Vagina (tissue), 2 donors: ENCODE results near the gene HMMR. TPM values are rescaled to one million over a fixed set of nuclear protein-coding genes. Genes with fewer than 3 reads are reported as not detected.

Source experiments
- DNase-seq, 2 donors: peaks; one replicate each; pipeline ENCODE4 v3.0.0-alpha.2; 2017; ENCODE audit errors: extremely low spot score in 2 of 2
- H3K27ac ChIP-seq: fragments of 200-600 bp; sonication (generic); one replicate; pipeline ENCODE4 v1.5.1; 2019
- H3K27me3 ChIP-seq: fragments of 200-600 bp; sonication (generic); one replicate; pipeline ENCODE4 v1.5.1; 2019
- H3K36me3 ChIP-seq, 2 donors: fragments of 200-600 bp; sonication (generic); one replicate each; pipeline ENCODE4 v1.5.1; 2017 to 2019
- H3K4me1 ChIP-seq: fragments of 200-600 bp; sonication (generic); one replicate; pipeline ENCODE4 v1.5.1; 2019
- H3K4me3 ChIP-seq, 2 donors: fragments of 200-600 bp; sonication (generic); 1 replicate in 1 of 2; 2 replicates in 1 of 2; pipeline ENCODE4 v1.5.1; 2016 to 2019
- H3K9me3 ChIP-seq: fragments of 200-600 bp; sonication (generic); one replicate; pipeline ENCODE4 v1.5.1; 2019
- POLR2A ChIP-seq, 2 donors: fragments of 450-650 bp; IDR thresholded peaks; one replicate each; pipeline ENCODE4 v1.6.1; 2017; ENCODE audit warnings: antibody characterized with exemption in 2 of 2, mild to moderate bottlenecking in 2 of 2, moderate library complexity in 2 of 2
- POLR2AphosphoS5 ChIP-seq, 2 donors: sonication (generic); formaldehyde crosslinking; IDR thresholded peaks; one replicate each; pipeline ENCODE4 v1.9.0; 2017; ENCODE audit warnings: antibody characterized with exemption in 2 of 2, mild to moderate bottlenecking in 2 of 2, low read depth in 1 of 2; ENCODE audit not compliant: insufficient read depth in 1 of 2
- intact Hi-C: fragments of 100-400 bp; cut with DNase I; formaldehyde crosslinking; loops from one replicate; pipeline ENCODE4 v1.15.1; 2023
- total RNA-seq: library from RNA; depleted of rRNA; stranded (reverse); fragments of >200 nt; gene quantifications from one replicate; pipeline ENCODE4 v1.2.3, GENCODE V29; 2016
- TF ChIP-seq, protein P1 (sequence below), 3 experiments: fragments of 450-650 bp in 2 of 3; fragments of 200-600 bp in 1 of 3; sonication (generic) in 1 of 3; IDR thresholded peaks; one replicate each; pipeline ENCODE4 v1.5.1; 2017 to 2019; ENCODE audit warnings: antibody characterized with exemption in 3 of 3, mild to moderate bottlenecking in 2 of 3, moderate library complexity in 2 of 3

Gene HMMR
- total RNA-seq, 1 donor from 2014 or later, result 9.3 TPM

- intact Hi-C loops, result no loop called here
- TF ChIP-seq, protein P1, sequence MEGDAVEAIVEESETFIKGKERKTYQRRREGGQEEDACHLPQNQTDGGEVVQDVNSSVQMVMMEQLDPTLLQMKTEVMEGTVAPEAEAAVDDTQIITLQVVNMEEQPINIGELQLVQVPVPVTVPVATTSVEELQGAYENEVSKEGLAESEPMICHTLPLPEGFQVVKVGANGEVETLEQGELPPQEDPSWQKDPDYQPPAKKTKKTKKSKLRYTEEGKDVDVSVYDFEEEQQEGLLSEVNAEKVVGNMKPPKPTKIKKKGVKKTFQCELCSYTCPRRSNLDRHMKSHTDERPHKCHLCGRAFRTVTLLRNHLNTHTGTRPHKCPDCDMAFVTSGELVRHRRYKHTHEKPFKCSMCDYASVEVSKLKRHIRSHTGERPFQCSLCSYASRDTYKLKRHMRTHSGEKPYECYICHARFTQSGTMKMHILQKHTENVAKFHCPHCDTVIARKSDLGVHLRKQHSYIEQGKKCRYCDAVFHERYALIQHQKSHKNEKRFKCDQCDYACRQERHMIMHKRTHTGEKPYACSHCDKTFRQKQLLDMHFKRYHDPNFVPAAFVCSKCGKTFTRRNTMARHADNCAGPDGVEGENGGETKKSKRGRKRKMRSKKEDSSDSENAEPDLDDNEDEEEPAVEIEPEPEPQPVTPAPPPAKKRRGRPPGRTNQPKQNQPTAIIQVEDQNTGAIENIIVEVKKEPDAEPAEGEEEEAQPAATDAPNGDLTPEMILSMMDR (IDR thresholded peaks at IDR 0.05), result no peak
- no peak for TF ChIP-seq POLR2AphosphoS5 (IDR thresholded peaks at IDR 0.05; ENCODE audit: insufficient read depth in 1 of 2, low read depth in 1 of 2)
- TF ChIP-seq POLR2A (IDR thresholded peaks at IDR 0.05), result no peak
- Histone ChIP-seq H3K36me3 (no peaks in the 10 kb centered on the region), H3K27ac (no peak overlapping the region), H3K27me3 (no peaks in the 10 kb centered on the region), H3K4me1 (no peaks in the 10 kb centered on the region), H3K9me3 (no peaks in the 10 kb centered on the region), H3K4me3 (no peak overlapping the region)
- no peak for DNase-seq
These were observed 18.5 kb downstream of the HMMR start for GRCh38 chr5:163478982-163479271.

- Histone ChIP-seq H3K4me1 (no peaks in the 10 kb centered on the region), H3K9me3 (no peaks in the 10 kb centered on the region), H3K4me3 (no peak overlapping the region), H3K36me3 (no peaks in the 10 kb centered on the region), H3K27me3 (no peaks in the 10 kb centered on the region), H3K27ac (no peak overlapping the region)
- TF ChIP-seq POLR2AphosphoS5 (IDR thresholded peaks at IDR 0.05; ENCODE audit: insufficient read depth in 1 of 2, low read depth in 1 of 2), result no peak
- no peak for TF ChIP-seq POLR2A (IDR thresholded peaks at IDR 0.05)
- TF ChIP-seq, protein P1 (IDR thresholded peaks at IDR 0.05), result no peak
- intact Hi-C loops, result no loop called here
- no peak for DNase-seq
These were observed 28.8 kb downstream of the HMMR start for GRCh38 chr5:163489055-163489744.

- TF ChIP-seq POLR2AphosphoS5 (IDR thresholded peaks at IDR 0.05; ENCODE audit: insufficient read depth in 1 of 2, low read depth in 1 of 2) (no peak), POLR2A (IDR thresholded peaks at IDR 0.05) (no peak)
- TF ChIP-seq, protein P1 (IDR thresholded peaks at IDR 0.05), result no peak
- no peak overlapping the region for H3K27ac ChIP-seq
- H3K27me3 ChIP-seq, result no peaks in the 10 kb centered on the region
- H3K4me1 ChIP-seq, result no peaks in the 10 kb centered on the region
- no peak overlapping the region for H3K4me3 ChIP-seq
- no peak for DNase-seq
- no peaks in the 10 kb centered on the region for H3K9me3 ChIP-seq
- no peaks in the 10 kb centered on the region for H3K36me3 ChIP-seq
- intact Hi-C loops, result no loop called here
These were observed 29.3 kb downstream of the HMMR start for GRCh38 chr5:163489745-163490075.

DNA sequence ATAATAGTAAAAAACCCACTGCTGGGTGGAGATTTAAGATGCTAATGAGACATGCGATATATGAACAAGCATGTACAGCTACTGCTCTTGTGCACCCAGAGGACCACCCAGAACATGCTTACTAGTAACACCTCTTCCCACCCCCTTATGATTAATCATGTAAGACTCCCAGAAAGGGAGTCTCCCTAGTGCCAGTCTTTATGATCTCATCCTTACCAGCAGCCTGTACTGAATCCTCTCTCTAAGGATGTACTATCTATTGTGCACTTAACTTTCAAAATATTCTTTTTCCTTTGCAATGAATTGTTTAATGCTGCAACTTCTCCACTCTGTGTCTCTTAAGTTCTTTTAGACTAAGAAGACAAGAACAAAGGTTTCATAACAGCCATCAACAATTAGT lies 35.9 kb downstream of the HMMR start:
- intact Hi-C loops, result no loop called here
- H3K36me3 ChIP-seq, result no peaks in the 10 kb centered on the region
- no peak overlapping the region for H3K27ac ChIP-seq
- H3K27me3 ChIP-seq, result no peaks in the 10 kb centered on the region
- no peaks in the 10 kb centered on the region for H3K9me3 ChIP-seq
- DNase-seq, result no peak
- TF ChIP-seq POLR2AphosphoS5 (IDR thresholded peaks at IDR 0.05; ENCODE audit: insufficient read depth in 1 of 2, low read depth in 1 of 2) (no peak), POLR2A (IDR thresholded peaks at IDR 0.05) (no peak)
- TF ChIP-seq, protein P1 (IDR thresholded peaks at IDR 0.05), result no peak
- H3K4me1 ChIP-seq, result no peaks in the 10 kb centered on the region
- H3K4me3 ChIP-seq, result no peak overlapping the region

GRCh38 chr5:163497315-163497714 lies 36.9 kb downstream of the HMMR start:
- Histone ChIP-seq H3K9me3 (no peaks in the 10 kb centered on the region), H3K4me1 (no peaks in the 10 kb centered on the region), H3K4me3 (no peak overlapping the region), H3K27ac (no peak overlapping the region), H3K36me3 (no peaks in the 10 kb centered on the region), H3K27me3 (no peaks in the 10 kb centered on the region)
- no peak for TF ChIP-seq POLR2AphosphoS5 (IDR thresholded peaks at IDR 0.05; ENCODE audit: insufficient read depth in 1 of 2, low read depth in 1 of 2)
- TF ChIP-seq, protein P1 (IDR thresholded peaks at IDR 0.05), result no peak
- no peak for TF ChIP-seq POLR2A (IDR thresholded peaks at IDR 0.05)
- DNase-seq, result no peak
- intact Hi-C loops, result no loop called here
